Esophagus squamous epithelium (tissue), 4 donors: ENCODE results near the gene ARL5A.

Experiments
- POLR2A ChIP-seq, 4 donors: fragments of 450-650 bp; IDR thresholded peaks; one replicate each; pipeline ENCODE4 v1.6.1; 2017; ENCODE audit warnings: antibody characterized with exemption in 4 of 4, mild to moderate bottlenecking in 4 of 4, moderate library complexity in 3 of 4
- TF ChIP-seq, protein P1 (sequence below), 6 experiments: fragments of 450-650 bp in 4 of 6; fragments of 200-600 bp in 2 of 6; sonication (generic) in 2 of 6; IDR thresholded peaks; one replicate each; pipeline ENCODE4 v1.5.1; 2016 to 2019; ENCODE audit warnings: antibody characterized with exemption in 6 of 6, mild to moderate bottlenecking in 4 of 6, moderate library complexity in 4 of 6

DNA sequence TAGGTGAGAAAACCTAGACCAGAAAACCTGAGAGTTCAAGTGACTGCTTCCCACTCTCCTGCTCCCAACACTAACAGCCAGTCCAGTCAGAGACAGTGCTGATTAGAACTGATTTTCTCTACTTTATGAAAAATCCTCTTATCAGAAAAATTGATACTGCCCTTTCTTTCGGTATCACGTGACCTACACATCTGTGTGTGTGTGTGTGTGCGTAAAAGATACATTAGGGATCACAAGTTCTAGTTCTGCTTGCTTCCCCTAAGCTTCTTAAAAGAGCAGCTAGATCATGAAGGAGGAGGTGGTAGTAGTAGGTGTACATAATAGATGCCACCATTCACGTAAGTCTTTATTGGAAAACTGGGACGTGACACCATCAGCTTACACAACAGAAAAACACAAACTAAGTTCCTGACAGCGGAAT is 1.5 kb downstream of the ARL5A start:
- no peak for TF ChIP-seq POLR2A (IDR thresholded peaks at IDR 0.05)
- TF ChIP-seq, protein P1, sequence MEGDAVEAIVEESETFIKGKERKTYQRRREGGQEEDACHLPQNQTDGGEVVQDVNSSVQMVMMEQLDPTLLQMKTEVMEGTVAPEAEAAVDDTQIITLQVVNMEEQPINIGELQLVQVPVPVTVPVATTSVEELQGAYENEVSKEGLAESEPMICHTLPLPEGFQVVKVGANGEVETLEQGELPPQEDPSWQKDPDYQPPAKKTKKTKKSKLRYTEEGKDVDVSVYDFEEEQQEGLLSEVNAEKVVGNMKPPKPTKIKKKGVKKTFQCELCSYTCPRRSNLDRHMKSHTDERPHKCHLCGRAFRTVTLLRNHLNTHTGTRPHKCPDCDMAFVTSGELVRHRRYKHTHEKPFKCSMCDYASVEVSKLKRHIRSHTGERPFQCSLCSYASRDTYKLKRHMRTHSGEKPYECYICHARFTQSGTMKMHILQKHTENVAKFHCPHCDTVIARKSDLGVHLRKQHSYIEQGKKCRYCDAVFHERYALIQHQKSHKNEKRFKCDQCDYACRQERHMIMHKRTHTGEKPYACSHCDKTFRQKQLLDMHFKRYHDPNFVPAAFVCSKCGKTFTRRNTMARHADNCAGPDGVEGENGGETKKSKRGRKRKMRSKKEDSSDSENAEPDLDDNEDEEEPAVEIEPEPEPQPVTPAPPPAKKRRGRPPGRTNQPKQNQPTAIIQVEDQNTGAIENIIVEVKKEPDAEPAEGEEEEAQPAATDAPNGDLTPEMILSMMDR (IDR thresholded peaks at IDR 0.05), result no peak
